IPS DF 4.7 (cell line): ENCODE data around the gene DDIT3.

Source experiments
- DNase-seq: peaks from one replicate; pipeline ENCODE4 v3.0.0-alpha.2; 2013; ENCODE audit warnings: low spot score; ENCODE audit errors: extremely low read depth

Gene DDIT3

GRCh38 chr12:57487055-57487596 lies 33.2 kb downstream of the DDIT3 start:
- DNase-seq = no peak

- DNase-seq = no peak
Observed at GRCh38 chr12:57485695-57486094, 34.6 kb downstream of the DDIT3 start.

GRCh38 chr12:57483466-57483865 lies 36.8 kb downstream of the DDIT3 start:
- no peak for DNase-seq

DNA sequence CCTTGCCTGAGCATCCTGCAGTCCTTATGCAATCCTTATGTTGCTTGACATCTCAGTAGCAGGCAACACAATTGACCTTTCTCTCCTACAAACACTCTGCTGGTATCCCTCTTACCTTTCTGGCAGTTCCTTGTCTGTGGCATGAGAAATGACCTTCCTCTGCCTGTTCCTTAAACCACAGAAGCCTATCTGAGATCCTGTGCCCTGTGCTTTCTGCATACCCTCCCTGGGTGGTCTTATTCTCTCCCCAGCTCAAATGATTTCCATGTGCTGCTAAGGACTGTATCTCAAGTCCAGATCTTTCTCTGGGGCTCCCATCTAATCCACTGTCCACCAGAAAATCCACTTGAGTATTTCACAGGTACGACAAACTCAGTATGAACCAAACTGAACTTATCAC lies 38.6 kb downstream of the DDIT3 start:
- DNase-seq = no peak

DNA sequence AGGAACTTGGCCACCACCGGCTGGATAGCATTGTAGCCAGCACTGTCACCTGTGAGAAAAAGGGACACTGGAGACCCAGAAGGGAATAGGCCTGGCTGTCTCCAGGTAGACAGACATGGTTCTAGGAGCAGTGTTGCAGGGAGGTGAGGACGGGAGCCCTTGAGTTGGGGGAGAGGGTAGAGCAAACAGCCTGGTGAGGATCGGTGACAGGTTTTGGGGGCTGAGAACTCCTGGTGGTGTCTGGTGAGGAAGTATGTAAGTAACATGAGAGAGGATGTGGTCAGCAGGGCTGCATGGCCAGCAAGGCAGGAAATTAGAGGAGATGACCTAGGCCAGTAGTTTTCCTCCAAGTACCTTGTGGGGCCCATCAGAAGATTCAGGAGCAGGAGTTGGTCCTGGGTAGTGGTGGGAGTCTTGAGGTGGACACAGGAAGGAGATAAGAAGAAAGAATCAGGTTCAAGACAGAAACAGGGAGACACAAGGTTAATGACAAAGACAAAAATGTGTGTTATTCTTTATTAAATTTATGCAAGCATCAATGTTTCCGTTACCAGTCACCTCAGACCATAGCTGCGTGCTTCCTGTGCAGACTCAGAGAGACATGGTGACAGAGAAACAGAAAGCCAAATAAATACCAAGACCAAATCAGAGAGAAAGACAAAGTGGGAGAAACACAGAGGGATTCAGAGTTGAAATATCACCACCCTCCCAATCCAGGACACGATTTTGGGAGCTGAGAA lies 40.8 kb downstream of the DDIT3 start, which contains the start of gene ARHGAP9:
Gene ARHGAP9, minus strand, starts transcription at position 491 of the 740 bp plus-strand sequence. Its CDS starts 460 bp downstream, at position 31.
- no peak for DNase-seq

GRCh38 chr12:57479043-57479375 lies 41.3 kb downstream of the DDIT3 start:
- no peak for DNase-seq

DNA sequence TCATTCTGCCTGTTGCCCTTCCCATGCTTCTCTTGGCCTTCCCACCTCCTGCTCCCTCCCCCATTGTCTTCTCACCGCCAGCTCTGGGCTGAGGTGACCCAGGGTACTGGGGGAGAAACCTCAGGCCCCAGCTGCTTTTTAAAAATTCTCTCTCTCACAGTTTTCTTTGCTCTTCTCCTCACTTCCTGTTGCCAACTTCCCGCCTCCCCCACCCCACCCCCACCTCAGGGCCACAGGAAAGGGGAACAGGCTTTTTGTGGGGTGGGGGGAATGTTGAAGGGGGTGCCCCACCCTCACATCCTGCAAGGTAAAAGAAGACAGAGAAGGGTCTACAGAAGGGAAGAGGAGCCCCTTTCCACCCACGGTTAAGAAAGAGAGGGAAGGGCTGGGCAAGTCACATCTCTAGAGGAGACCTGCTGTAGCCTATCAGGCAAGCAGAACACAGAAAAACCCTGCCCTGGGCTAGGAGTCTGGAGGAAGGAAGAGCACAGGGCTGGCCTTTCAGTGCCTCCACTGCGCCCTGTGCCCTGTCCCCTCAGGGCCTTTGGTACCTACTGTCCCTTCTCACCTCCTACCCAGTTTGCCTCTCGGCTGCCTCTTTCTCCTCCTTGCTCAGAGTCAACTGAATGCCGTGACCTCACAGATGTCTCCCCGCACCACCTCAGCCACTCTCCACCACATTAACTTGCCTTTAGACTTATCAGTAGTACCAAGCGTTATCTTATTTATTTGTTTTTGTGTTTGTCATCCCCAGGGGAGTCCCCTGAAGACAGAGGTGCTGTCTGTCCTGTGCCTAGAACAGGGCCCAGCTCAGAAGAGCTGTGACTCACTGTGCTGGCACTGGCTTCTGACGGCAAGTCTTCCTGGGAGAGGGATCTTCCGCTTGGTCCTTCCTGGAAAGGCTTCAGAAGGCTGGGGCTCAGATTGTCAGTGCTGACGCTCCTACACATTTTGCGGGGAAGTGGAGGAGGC lies 42.3 kb downstream of the DDIT3 start:
- DNase-seq = no peak

- no peak for DNase-seq
Observed at GRCh38 chr12:57476993-57477709, 43.2 kb downstream of the DDIT3 start.

- no peak for DNase-seq
Observed at GRCh38 chr12:57476162-57476992, 43.9 kb downstream of the DDIT3 start.

- no peak for DNase-seq
Observed at GRCh38 chr12:57475271-57476161, 44.8 kb downstream of the DDIT3 start.

DNA sequence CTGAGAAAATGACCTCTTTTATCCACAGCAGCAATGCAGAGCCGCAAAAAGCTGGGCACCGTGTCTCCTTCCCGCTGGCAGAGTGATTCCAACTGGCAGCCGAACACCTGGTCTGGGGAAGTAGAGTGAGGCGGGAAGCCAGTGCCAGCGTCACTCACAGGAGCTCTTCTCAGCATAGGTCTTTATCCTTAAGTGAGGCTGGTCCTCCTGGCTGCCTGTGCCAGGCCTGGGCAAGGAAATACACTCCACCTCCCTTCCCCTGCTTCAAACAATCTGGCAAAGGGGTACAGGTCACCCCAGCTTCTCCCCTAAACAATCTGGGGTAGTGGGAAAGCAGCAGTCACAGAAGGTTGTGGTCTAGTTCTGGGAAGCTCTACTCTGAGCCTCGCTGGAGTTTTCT lies 45.5 kb downstream of the DDIT3 start:
- no peak for DNase-seq

DNA sequence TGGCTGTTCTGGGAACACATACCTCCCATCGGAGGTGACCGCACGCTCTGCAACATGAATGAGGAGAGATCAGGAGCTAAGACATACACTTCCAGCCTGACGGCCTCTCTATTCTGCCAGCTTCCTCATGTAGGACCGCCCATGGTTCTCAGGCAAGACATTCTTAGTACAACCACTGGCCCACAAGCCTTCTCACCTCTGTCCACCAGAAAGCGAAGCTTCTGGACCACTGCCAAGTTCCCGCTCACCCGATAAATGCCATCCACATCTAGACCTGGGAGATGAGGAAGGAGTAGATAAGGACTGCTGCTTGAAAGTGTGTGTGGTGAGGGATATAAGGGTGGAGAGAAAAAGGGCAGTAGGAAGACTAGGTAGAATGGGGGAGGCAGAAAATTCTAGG lies 45.9 kb downstream of the DDIT3 start:
- no peak for DNase-seq

DNA sequence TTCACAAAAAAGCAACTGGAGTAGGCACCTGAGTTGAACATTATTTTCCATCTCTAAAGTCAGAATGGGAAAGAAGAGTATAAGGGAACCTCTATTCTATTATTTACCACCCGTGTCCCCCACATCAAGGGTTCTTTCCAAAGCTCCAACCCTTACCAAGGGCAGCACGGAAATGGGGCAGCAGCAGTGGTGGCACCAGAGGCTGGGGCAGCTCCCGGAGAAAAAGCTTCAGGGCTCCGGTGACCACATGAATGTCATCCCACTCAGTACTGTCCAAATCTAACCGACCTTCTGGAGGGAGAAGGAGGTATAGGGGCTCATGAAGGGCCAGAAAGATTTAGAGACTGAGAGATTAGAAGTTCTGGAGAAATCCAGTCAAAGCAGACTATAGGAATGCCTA lies 46.4 kb downstream of the DDIT3 start:
- no peak for DNase-seq

- DNase-seq = no peak
Observed at GRCh38 chr12:57473392-57473791, 46.9 kb downstream of the DDIT3 start.

GRCh38 chr12:57472391-57472790 lies 47.9 kb downstream of the DDIT3 start:
- DNase-seq = no peak

DNA sequence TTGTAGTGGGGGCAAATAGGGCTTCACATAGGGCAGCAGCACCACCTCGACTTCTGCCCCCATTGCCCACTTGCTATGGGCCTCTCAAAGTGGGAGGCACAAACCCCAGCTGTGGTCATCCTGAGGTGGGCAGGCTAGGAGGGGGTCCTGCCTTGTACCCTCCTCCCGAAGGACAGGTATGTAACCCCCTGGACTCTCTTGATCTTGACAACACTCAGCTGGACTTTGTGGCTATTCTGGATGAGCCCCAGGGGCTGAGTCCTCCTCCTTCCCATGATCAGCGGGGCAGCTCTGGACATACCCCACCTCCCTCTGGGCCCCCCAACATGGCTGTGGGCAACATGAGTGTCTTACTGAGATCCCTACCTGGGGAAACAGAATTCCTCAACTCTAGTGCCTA lies 48.7 kb downstream of the DDIT3 start:
- no peak for DNase-seq

DNA sequence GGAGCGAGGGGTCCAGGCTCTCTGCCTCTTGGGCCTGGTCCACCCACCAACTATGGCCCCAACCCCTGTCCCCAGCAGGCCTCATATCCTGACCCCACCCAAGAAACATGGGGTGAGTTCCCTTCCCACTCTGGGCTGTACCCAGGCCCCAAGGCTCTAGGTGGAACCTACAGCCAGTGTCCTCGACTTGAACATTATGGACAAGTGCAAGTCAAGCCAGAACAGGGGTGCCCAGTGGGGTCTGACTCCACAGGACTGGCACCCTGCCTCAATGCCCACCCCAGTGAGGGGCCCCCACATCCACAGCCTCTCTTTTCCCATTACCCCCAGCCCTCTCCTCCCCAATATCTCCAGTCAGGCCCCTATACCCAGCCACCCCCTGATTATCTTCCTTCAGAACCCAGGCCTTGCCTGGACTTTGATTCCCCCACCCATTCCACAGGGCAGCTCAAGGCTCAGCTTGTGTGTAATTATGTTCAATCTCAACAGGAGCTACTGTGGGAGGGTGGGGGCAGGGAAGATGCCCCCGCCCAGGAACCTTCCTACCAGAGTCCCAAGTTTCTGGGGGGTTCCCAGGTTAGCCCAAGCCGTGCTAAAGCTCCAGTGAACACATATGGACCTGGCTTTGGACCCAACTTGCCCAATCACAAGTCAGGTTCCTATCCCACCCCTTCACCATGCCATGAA lies 49.2 kb downstream of the DDIT3 start:
- no peak for DNase-seq

- no peak for DNase-seq
Observed at GRCh38 chr12:57470286-57470969, 49.9 kb downstream of the DDIT3 start.
